Thoracic aorta (tissue), 2 donors: ENCODE results near the gene HOTAIR. TPM values are rescaled to one million over a fixed set of nuclear protein-coding genes. Genes with fewer than 3 reads are reported as not detected.
A peak's percentile ranks its signal among the peaks of the same experiment; 100 is the strongest.

Source experiments
- ATAC-seq: fragments of 150-250 bp; one replicate; pipeline ENCODE4 v1.8.0; 2017; ENCODE audit warnings: low read depth; ENCODE audit not compliant: insufficient number of reproducible peaks, low FRiP score
- DNase-seq: peaks from one replicate; pipeline ENCODE4 v3.0.0-alpha.2; 2020; ENCODE audit warnings: low spot score
- H3K27ac ChIP-seq, 2 donors: fragments of 200-600 bp; sonication (generic); 1 replicate in 1 of 2; 2 replicates in 1 of 2; pipeline ENCODE4 v1.5.1; 2016; ENCODE audit warnings: mild to moderate bottlenecking in 2 of 2, moderate library complexity in 2 of 2
- H3K27me3 ChIP-seq: fragments of 200-600 bp; sonication (generic); replicated peaks from 2 replicates; pipeline ENCODE4 v1.6.0; 2016; ENCODE audit warnings: mild to moderate bottlenecking; ENCODE audit not compliant: insufficient read depth
- H3K36me3 ChIP-seq: fragments of 200-600 bp; sonication (generic); one replicate; pipeline ENCODE4 v1.5.1; 2016
- H3K4me1 ChIP-seq, 2 donors: fragments of 200-600 bp; sonication (generic); 1 replicate in 1 of 2; 2 replicates in 1 of 2; pipeline versions ENCODE4 v1.5.1 to v1.6.0; 2016; ENCODE audit warnings: low read depth in 2 of 2, mild to moderate bottlenecking in 1 of 2; ENCODE audit not compliant: control insufficient read depth in 1 of 2
- H3K4me3 ChIP-seq: fragments of 200-600 bp; sonication (generic); 2 replicates; pipeline ENCODE4 v1.5.1; 2016; ENCODE audit warnings: mild to moderate bottlenecking
- H3K9me3 ChIP-seq: fragments of 200-600 bp; sonication (generic); 2 replicates; pipeline ENCODE4 v1.5.1; 2016
- total RNA-seq, 2 donors: library from RNA; depleted of rRNA; stranded (reverse); fragments of >200 nt; gene quantifications; one replicate each; pipeline versions ENCODE4 v1.1.0 to v1.2.3, GENCODE V29; 2016
- TF ChIP-seq, protein P1 (sequence below): fragments of 200-600 bp; sonication (generic); IDR thresholded peaks from one replicate; pipeline ENCODE4 v1.5.1; 2019; ENCODE audit warnings: antibody characterized with exemption

Gene HOTAIR
- total RNA-seq, 2 donors from 2014 or later, result not detected

- peaks cover 47% of the 10 kb centered on the region for H3K27me3 ChIP-seq
- H3K4me1 ChIP-seq, result peaks cover 0 to 11% of the 10 kb centered on the region in 2 donors
- H3K4me3 ChIP-seq, result no peak overlapping the region
- DNase-seq (no peak), ATAC-seq (no peak)
- no peak overlapping the region for H3K27ac ChIP-seq
- no peaks in the 10 kb centered on the region for H3K36me3 ChIP-seq
- TF ChIP-seq, protein P1, sequence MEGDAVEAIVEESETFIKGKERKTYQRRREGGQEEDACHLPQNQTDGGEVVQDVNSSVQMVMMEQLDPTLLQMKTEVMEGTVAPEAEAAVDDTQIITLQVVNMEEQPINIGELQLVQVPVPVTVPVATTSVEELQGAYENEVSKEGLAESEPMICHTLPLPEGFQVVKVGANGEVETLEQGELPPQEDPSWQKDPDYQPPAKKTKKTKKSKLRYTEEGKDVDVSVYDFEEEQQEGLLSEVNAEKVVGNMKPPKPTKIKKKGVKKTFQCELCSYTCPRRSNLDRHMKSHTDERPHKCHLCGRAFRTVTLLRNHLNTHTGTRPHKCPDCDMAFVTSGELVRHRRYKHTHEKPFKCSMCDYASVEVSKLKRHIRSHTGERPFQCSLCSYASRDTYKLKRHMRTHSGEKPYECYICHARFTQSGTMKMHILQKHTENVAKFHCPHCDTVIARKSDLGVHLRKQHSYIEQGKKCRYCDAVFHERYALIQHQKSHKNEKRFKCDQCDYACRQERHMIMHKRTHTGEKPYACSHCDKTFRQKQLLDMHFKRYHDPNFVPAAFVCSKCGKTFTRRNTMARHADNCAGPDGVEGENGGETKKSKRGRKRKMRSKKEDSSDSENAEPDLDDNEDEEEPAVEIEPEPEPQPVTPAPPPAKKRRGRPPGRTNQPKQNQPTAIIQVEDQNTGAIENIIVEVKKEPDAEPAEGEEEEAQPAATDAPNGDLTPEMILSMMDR, result no peak
- H3K9me3 ChIP-seq, result no peaks in the 10 kb centered on the region
Observed at GRCh38 chr12:53959314-53959713, 15.4 kb downstream of the HOTAIR start.

DNA sequence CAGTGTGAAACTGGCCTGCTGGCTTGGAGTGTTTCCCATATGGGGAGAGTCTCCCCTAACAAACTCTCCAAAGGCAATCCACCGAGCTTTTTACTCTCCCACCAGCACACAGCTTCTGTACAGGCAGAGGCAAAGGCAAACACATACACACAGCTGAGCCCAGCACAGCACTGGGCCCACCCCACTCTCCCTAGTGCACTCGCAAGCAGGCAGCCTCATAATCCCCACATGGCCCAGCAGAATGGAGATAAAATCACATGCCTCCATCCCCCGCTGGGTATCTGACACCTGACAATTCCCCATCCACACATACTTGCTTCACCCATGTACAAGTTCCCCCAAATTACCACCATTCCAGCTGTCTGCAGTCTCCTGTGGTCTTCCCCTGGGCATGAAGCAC, 16.6 kb downstream of the HOTAIR start:
- no peak overlapping the region for H3K4me3 ChIP-seq
- H3K9me3 ChIP-seq, result no peaks in the 10 kb centered on the region
- H3K27me3 ChIP-seq, result peaks cover 45% of the 10 kb centered on the region
- H3K36me3 ChIP-seq, result no peaks in the 10 kb centered on the region
- TF ChIP-seq, protein P1, result no peak
- DNase-seq (no peak), ATAC-seq (no peak)
- H3K4me1 ChIP-seq, result peaks cover 0 to 11% of the 10 kb centered on the region in 2 donors
- no peak overlapping the region for H3K27ac ChIP-seq

- H3K9me3 ChIP-seq, result no peaks in the 10 kb centered on the region
- peaks cover 0 to 11% of the 10 kb centered on the region in 2 donors for H3K4me1 ChIP-seq
- DNase-seq, result no peak
- no peak for ATAC-seq
- no peaks in the 10 kb centered on the region for H3K36me3 ChIP-seq
- no peak overlapping the region for H3K27ac ChIP-seq
- H3K27me3 ChIP-seq, result peaks cover 35% of the 10 kb centered on the region
- TF ChIP-seq, protein P1, result no peak
- H3K4me3 ChIP-seq, result no peak overlapping the region
Observed at GRCh38 chr12:53956914-53957536, 17.7 kb downstream of the HOTAIR start.

GRCh38 chr12:53956251-53956887, 18.4 kb downstream of the HOTAIR start:
- DNase-seq (no peak), ATAC-seq (no peak)
- H3K4me3 ChIP-seq, result no peak overlapping the region
- no peaks in the 10 kb centered on the region for H3K36me3 ChIP-seq
- H3K4me1 ChIP-seq, result peaks cover 0 to 11% of the 10 kb centered on the region in 2 donors
- peaks cover 31% of the 10 kb centered on the region for H3K27me3 ChIP-seq
- TF ChIP-seq, protein P1, result no peak
- H3K9me3 ChIP-seq, result no peaks in the 10 kb centered on the region
- no peak overlapping the region for H3K27ac ChIP-seq

GRCh38 chr12:53955776-53956250, 18.9 kb downstream of the HOTAIR start:
- peak overlapping the region in 1 of 2 donors; percentile 35 for H3K27ac ChIP-seq
- no peak for DNase-seq
- TF ChIP-seq, protein P1, result no peak

More at GRCh38 chr12:53955776-53956250, 18.9 kb downstream of the HOTAIR start:
- H3K27me3 ChIP-seq, result peaks cover 36% of the 10 kb centered on the region
- ATAC-seq, result no peak
- H3K36me3 ChIP-seq, result no peaks in the 10 kb centered on the region
- peaks cover 0 to 11% of the 10 kb centered on the region in 2 donors for H3K4me1 ChIP-seq
- H3K9me3 ChIP-seq, result no peaks in the 10 kb centered on the region
- no peak overlapping the region for H3K4me3 ChIP-seq
